NCI-H146 treated with DMSO at 0.1 percent for 48 hours (cell line): ENCODE measurements around the gene ITPA.
"Not testable (repeated sequence)": the region's sequence is repeated elsewhere in the genome, so short reads cannot be mapped to it uniquely, and the experiment has no call there.

Experiments
- DNase-seq: peaks from one replicate; lab custom pipeline; 2025; ENCODE audit not compliant: unreplicated experiment; lab: John Stamatoyannopoulos, UW

ITPA gene

GRCh38 chr20:3199206-3199605 lies 10.1 kb upstream of the ITPA start:
- DNase-seq = no peak

- DNase-seq = no peak
Measured at GRCh38 chr20:3199976-3200755, 9.1 kb upstream of the ITPA start.

- no peak for DNase-seq
Measured at GRCh38 chr20:3202965-3203314, 6.4 kb upstream of the ITPA start.

- DNase-seq = peak; percentile 69
Measured at GRCh38 chr20:3203315-3204123, 5.8 kb upstream of the ITPA start.

GRCh38 chr20:3204124-3204794 lies 5.0 kb upstream of the ITPA start, which contains the start of gene DDRGK1:
TSS of gene DDRGK1 (minus strand) at chr20:3204682. CDS start at chr20:3204627, 55 bp downstream.
- peak; percentile 86 for DNase-seq

GRCh38 chr20:3208786-3209256 lies 477 bp upstream of the ITPA start:
- DNase-seq = no peak

- no peak for DNase-seq
Measured at GRCh38 chr20:3209946-3210317, 634 bp downstream of the ITPA start.

- no peak for DNase-seq
Measured at GRCh38 chr20:3210346-3210745, 1.0 kb downstream of the ITPA start.

GRCh38 chr20:3213226-3213625 lies 3.9 kb downstream of the ITPA start:
- no peak for DNase-seq

GRCh38 chr20:3215359-3215917 lies 6.1 kb downstream of the ITPA start:
- not testable (repeated sequence) for DNase-seq

- DNase-seq = no peak
Measured at GRCh38 chr20:3218307-3218988, 9.2 kb downstream of the ITPA start.

GRCh38 chr20:3221398-3222226 lies 12.3 kb downstream of the ITPA start:
- DNase-seq = no peak

GRCh38 chr20:3222635-3223600 lies 13.6 kb downstream of the ITPA start:
- peak; percentile 99 for DNase-seq

- DNase-seq = no peak
Measured at GRCh38 chr20:3223651-3223993, 14.3 kb downstream of the ITPA start.

GRCh38 chr20:3223994-3224680 lies 14.8 kb downstream of the ITPA start:
- DNase-seq = no peak

- DNase-seq = no peak
Measured at GRCh38 chr20:3224681-3225421, 15.6 kb downstream of the ITPA start.

GRCh38 chr20:3226093-3226492 lies 16.8 kb downstream of the ITPA start:
- no peak for DNase-seq

GRCh38 chr20:3226864-3227263 lies 17.6 kb downstream of the ITPA start:
- no peak for DNase-seq
